Body of pancreas (tissue), 4 donors: ENCODE data around the gene P4HTM.

Experiments used
- CTCF ChIP-seq, 7 experiments: fragments of 450-650 bp in 4 of 7; fragments of 200-600 bp in 3 of 7; sonication (generic) in 3 of 7; IDR thresholded peaks; one replicate each; pipeline ENCODE4 v1.5.1; 2016 to 2019; ENCODE audit warnings: antibody characterized with exemption in 7 of 7
- POLR2A ChIP-seq, 3 donors: fragments of 450-650 bp; IDR thresholded peaks; one replicate each; pipeline ENCODE4 v1.6.1; 2016; ENCODE audit warnings: antibody characterized with exemption in 3 of 3, mild to moderate bottlenecking in 2 of 3

- TF ChIP-seq CTCF (IDR thresholded peaks at IDR 0.05) = no peak
- no peak for TF ChIP-seq POLR2A (IDR thresholded peaks at IDR 0.05)
These were observed 38.2 kb downstream of the P4HTM start for GRCh38 chr3:49028298-49028672.
